Ishikawa (cell line): ENCODE data around the gene TPST2.
A peak's percentile ranks its signal among the peaks of the same experiment; 100 is the strongest.

Source experiments
- CEBPB ChIP-seq: IDR thresholded peaks from 2 replicates; pipeline ENCODE4 v1.6.1; 2012
- CREB1 ChIP-seq: IDR thresholded peaks from 2 replicates; pipeline ENCODE4 v1.6.1; 2012; ENCODE audit warnings: low read depth
- EGR1 ChIP-seq: IDR thresholded peaks from 2 replicates; pipeline ENCODE4 v1.6.1; 2012
- EP300 ChIP-seq: IDR thresholded peaks from 2 replicates; pipeline ENCODE4 v1.6.1; 2012; ENCODE audit warnings: borderline replicate concordance
- FOXM1 ChIP-seq: IDR thresholded peaks from 2 replicates; pipeline ENCODE4 v1.6.1; 2012; ENCODE audit warnings: low read depth, borderline replicate concordance
- MAX ChIP-seq: IDR thresholded peaks from 2 replicates; pipeline ENCODE4 v1.6.1; 2012
- NFIC ChIP-seq: IDR thresholded peaks from 2 replicates; pipeline ENCODE4 v1.6.1; 2012
- RAD21 ChIP-seq: IDR thresholded peaks from 2 replicates; pipeline ENCODE4 v1.6.1; 2012; ENCODE audit warnings: low read depth
- REST ChIP-seq: IDR thresholded peaks from 2 replicates; pipeline ENCODE4 v1.6.1; 2012; ENCODE audit warnings: low read depth, mild to moderate bottlenecking
- TAF1 ChIP-seq: IDR thresholded peaks from 2 replicates; pipeline ENCODE4 v1.6.1; 2012; ENCODE audit warnings: low read depth, mild to moderate bottlenecking
- TCF12 ChIP-seq: IDR thresholded peaks from 2 replicates; pipeline ENCODE4 v1.6.1; 2012; ENCODE audit warnings: low read depth
- TEAD4 ChIP-seq: IDR thresholded peaks from 2 replicates; pipeline ENCODE4 v1.6.1; 2012
- USF1 ChIP-seq: IDR thresholded peaks from 2 replicates; pipeline ENCODE4 v1.6.1; 2012
- YY1 ChIP-seq: IDR thresholded peaks from 2 replicates; pipeline ENCODE4 v1.6.1; 2012; ENCODE audit warnings: low read depth
- ZBTB7A ChIP-seq: IDR thresholded peaks from 2 replicates; pipeline ENCODE4 v1.6.1; 2012; ENCODE audit warnings: low read depth

Gene TPST2

GRCh38 chr22:26554956-26555355, 35.0 kb downstream of the TPST2 start:
- TF ChIP-seq MAX (no peak), NFIC (no peak), TEAD4 (no peak), TAF1 (no peak), YY1 (no peak), REST (no peak), EP300 (no peak), CREB1 (no peak), RAD21 (no peak), CEBPB (no peak), EGR1 (no peak), TCF12 (no peak), ZBTB7A (no peak), FOXM1 (no peak), USF1 (no peak)

GRCh38 chr22:26553056-26553752, 36.7 kb downstream of the TPST2 start:
- TF ChIP-seq TCF12: no peak
- no peak for TF ChIP-seq ZBTB7A
- no peak for TF ChIP-seq NFIC
- 0 out of 2 replicates have a peak, but pooled peaks have one; percentile 19 for TF ChIP-seq MAX
- TF ChIP-seq EP300: no peak
- no peak for TF ChIP-seq FOXM1
- no peak for TF ChIP-seq TAF1
- no peak for TF ChIP-seq YY1

- no peak for TF ChIP-seq NFIC
These were observed 37.5 kb downstream of the TPST2 start for GRCh38 chr22:26552466-26552865.

- TF ChIP-seq RAD21 (no peak), REST (no peak)
These were observed 38.4 kb downstream of the TPST2 start for GRCh38 chr22:26551568-26551967.

GRCh38 chr22:26550498-26551033, 39.4 kb downstream of the TPST2 start:
- peak; percentile 87 for TF ChIP-seq MAX
- TF ChIP-seq TCF12: peak; percentile 83
- TF ChIP-seq EP300: peak; percentile 66; the same call in 1 of the 2 replicates
- TF ChIP-seq ZBTB7A: peak; percentile 37; the same call in 1 of the 2 replicates
- 0 out of 2 replicates have a peak, but pooled peaks have one; percentile 35 for TF ChIP-seq FOXM1
- no peak for TF ChIP-seq EGR1
- peak; percentile 86 for TF ChIP-seq NFIC
- no peak for TF ChIP-seq CEBPB
- no peak for TF ChIP-seq TAF1
- TF ChIP-seq RAD21: 0 out of 2 replicates have a peak, but pooled peaks have one; percentile 4
- TF ChIP-seq TEAD4: no peak
- TF ChIP-seq USF1: peak; percentile 90
- 0 out of 2 replicates have a peak, but pooled peaks have one; percentile 47 for TF ChIP-seq YY1
- TF ChIP-seq CREB1: no peak

- TF ChIP-seq MAX (no peak), USF1 (no peak), TAF1 (no peak), REST (no peak), TEAD4 (no peak), ZBTB7A (no peak), CEBPB (no peak), NFIC (no peak), CREB1 (no peak), RAD21 (no peak), YY1 (no peak), EP300 (no peak), TCF12 (no peak), EGR1 (no peak), FOXM1 (no peak)
These were observed 39.9 kb downstream of the TPST2 start for GRCh38 chr22:26549902-26550497.
